Mononuclear cell (primary cell): Measurements from ENCODE around the gene PDS5B. TPM values are rescaled to one million over a fixed set of nuclear protein-coding genes. Genes with fewer than 3 reads are reported as not detected.
"Not testable (repeated sequence)": the region's sequence is repeated elsewhere in the genome, so short reads cannot be mapped to it uniquely, and the experiment has no call there.

Experiments used
- H3K27me3 ChIP-seq: 2 replicates; pipeline ENCODE4 v1.6.0; 2011; ENCODE audit warnings: low read length, control low read depth; ENCODE audit not compliant: insufficient read depth
- H3K4me1 ChIP-seq: 2 replicates; pipeline ENCODE4 v1.5.1; 2011; ENCODE audit warnings: mild to moderate bottlenecking, low read length, control low read depth; ENCODE audit not compliant: insufficient read depth
- H3K4me3 ChIP-seq: 2 replicates; pipeline ENCODE4 v1.5.1; 2011; ENCODE audit warnings: mild to moderate bottlenecking, low read length, moderate library complexity
- H3K9me3 ChIP-seq: 2 replicates; pipeline ENCODE4 v1.5.1; 2011; ENCODE audit warnings: low read depth, mild to moderate bottlenecking, control low read depth, low read length
- total RNA-seq: library from RNA; depleted of rRNA; stranded (reverse); fragments of >200 nt; gene quantifications from one replicate; pipeline ENCODE4 v1.2.3, GENCODE V29; 2012

Gene PDS5B
- total RNA-seq, 1 donor, result 59.5 TPM

DNA sequence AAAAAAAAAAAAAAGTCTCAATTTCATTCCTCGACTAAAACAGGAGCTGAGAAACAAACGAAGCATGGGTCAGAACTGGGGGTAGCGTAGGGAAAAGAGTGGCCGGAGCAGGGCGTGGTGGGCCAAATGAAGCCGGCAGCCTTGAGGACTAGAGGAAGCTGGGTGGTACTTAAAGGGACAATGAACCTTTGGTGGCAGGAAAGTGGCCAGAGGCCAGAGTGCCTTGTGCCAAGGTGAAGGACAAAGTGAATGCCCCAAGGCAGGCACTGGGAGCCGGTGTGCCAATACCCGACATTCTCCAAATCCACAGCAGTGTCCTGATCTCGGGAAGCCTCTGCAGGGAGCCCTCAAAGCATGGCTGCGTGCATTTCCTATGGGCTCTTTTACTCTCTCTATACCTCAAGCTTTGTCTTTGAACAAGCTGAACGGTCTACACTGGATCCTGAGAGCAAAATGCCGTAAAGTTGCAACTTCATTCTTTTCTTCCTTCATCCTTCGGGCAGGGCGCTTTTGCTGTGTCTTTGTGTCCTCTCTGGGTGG is 235.0 kb downstream of the PDS5B start:
- H3K4me3 ChIP-seq, result no peak overlapping the region
- H3K4me1 ChIP-seq, result no peaks in the 10 kb centered on the region
- H3K27me3 ChIP-seq, result no peaks in the 10 kb centered on the region
- H3K9me3 ChIP-seq, result no peaks in the 10 kb centered on the region

GRCh38 chr13:32822771-32823170 is 236.5 kb downstream of the PDS5B start:
- Histone ChIP-seq H3K27me3 (no peaks in the 10 kb centered on the region), H3K4me1 (no peaks in the 10 kb centered on the region), H3K4me3 (no peak overlapping the region), H3K9me3 (no peaks in the 10 kb centered on the region)

DNA sequence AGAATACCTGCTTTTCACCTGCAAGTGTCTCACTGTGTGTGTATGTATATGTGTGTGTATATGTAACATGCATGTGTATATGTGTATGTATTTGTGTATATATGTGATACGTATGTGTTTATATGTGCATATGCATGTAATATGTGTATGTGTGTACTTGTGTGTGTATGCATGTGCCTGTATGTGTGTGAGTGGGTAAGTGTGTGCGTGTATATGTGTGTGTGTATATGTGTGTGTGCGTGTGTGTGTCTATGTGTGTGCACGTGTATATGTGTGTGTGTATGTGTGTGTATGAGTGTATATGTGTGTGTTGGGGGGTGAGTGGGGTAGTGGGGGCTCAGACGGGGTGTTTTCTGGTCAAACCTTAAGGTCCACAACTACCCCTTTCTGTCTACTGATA is 237.3 kb downstream of the PDS5B start:
- no peaks in the 10 kb centered on the region for H3K4me1 ChIP-seq
- no peak overlapping the region for H3K4me3 ChIP-seq

DNA sequence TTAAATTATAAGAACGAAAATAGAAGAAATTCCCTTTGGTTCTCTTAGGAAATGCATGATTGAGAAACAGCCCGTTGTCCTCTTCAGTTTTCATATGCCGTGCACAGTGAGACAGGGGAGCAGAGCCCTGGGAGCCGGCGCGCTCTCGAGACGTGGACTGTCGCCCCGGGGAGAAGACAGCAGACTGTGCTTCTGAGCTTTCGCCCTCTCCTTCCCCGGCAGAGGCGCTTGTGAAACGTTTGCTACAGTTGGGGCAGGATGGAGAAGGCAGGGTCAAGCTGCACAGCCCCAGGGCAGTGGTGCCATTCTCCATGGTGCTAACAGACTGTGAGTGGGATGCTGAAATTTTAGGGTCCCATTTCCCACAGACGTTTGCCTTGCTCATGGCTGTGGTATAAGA is 237.8 kb downstream of the PDS5B start:
- Histone ChIP-seq H3K4me3 (no peak overlapping the region), H3K9me3 (no peaks in the 10 kb centered on the region), H3K27me3 (no peaks in the 10 kb centered on the region), H3K4me1 (no peaks in the 10 kb centered on the region)

More for the DNA sequence above, 237.3 kb downstream of the PDS5B start:
- Histone ChIP-seq H3K27me3 (no peaks in the 10 kb centered on the region), H3K9me3 (no peaks in the 10 kb centered on the region)

DNA sequence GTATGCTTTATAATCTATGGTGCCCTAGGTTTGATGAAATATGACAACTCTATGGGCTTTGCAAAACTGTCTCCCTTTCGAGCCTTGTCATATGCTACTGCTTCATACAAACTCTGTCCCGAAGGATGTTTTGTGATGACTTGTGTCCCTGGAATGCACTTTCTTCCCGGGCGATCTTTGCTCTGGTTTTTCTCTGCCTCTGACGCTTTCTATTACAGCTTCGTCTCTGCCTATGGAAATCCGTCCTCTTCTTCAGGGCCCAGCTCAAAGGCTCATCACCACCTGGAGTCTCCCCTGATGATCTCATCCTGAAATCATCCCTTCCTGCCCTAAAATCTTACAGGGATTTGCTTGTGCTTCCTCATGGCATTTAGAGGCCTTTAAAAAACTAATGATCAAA is 238.4 kb downstream of the PDS5B start:
- no peaks in the 10 kb centered on the region for H3K9me3 ChIP-seq
- no peaks in the 10 kb centered on the region for H3K4me1 ChIP-seq
- no peak overlapping the region for H3K4me3 ChIP-seq
- H3K27me3 ChIP-seq, result no peaks in the 10 kb centered on the region

- no peaks in the 10 kb centered on the region for H3K27me3 ChIP-seq
- no peak overlapping the region for H3K4me3 ChIP-seq
- H3K4me1 ChIP-seq, result no peaks in the 10 kb centered on the region
- H3K9me3 ChIP-seq, result no peaks in the 10 kb centered on the region
These were observed 239.2 kb downstream of the PDS5B start for GRCh38 chr13:32825481-32825880.

DNA sequence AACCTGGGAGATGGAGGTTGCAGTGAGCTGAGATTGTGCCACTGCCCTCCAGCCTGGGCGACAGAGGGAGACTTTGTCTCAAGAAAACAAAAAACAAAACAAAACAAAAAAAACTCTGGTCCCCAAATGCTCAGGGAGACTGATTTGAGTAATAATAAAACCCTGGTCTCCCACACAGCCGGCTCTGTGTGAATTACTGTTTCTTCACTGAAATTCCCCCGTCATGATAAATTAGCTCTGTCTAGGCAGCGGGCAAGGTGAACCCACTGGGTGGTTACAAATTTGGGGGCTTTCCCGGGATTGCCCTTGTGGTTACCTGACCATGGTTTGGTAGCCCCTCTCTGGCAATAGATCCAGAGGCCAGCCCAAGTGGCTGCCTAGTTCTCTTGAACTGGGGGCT is 240.1 kb downstream of the PDS5B start:
- not testable (repeated sequence) for H3K9me3 ChIP-seq, H3K27me3 ChIP-seq, H3K4me3 ChIP-seq, H3K4me1 ChIP-seq

Other genes with a start within 250 kb of the PDS5B start
- gene N4BP2L1, start 158.3 kb upstream of the PDS5B start, total RNA-seq, result 45.2 TPM
- 220 TPM for gene N4BP2L2, start 47.7 kb upstream of the PDS5B start, total RNA-seq